ENCODE results near the gene GATD1.

GRCh38 chr11:720642-721246, 56.5 kb downstream of the GATD1 start:
- TF ChIP-seq CTCF (IDR thresholded peaks at IDR 0.05) = no peak
- no peak for TF ChIP-seq POLR2A (IDR thresholded peaks at IDR 0.05)
